ENCODE data around the gene SHANK1. TPM values are rescaled to one million over a fixed set of nuclear protein-coding genes. Genes with fewer than 3 reads are reported as not detected.
"Not testable (repeated sequence)": the region's sequence is repeated elsewhere in the genome, so short reads cannot be mapped to it uniquely, and the experiment has no call there.

The SHANK1 gene
- 1.4 and 2.3 TPM in 2 replicates for total RNA-seq (ENCODE audit: low replicate concordance)

DNA sequence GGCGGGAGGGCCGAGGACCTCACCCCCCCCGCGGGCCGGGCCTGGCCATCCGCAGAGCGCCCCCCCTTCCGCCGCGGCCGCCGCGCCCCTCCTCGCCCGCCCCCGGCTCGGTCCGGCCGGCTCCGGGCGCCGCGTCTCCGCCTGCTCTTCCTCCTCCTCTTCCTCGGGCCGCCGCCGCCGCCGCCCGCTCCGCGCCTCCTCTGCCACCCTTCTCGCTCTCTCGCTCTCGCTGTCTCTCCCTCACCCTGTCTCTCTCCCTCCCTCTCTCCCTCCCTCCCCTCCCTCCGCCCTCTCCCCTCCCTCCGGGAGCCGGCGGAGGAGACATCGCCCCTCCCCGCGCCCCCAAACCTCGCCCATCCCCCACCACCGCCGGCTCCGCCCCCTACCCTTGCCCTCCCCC, at the start of gene SHANK1:
TSS of gene SHANK1 (minus strand) at position 237 of the 400 bp plus-strand sequence. CDS start 2,883 bp downstream, outside the sequence.
- Histone ChIP-seq H3K4me2 (peak within 1 kb of the TSS; percentile 90), H3K27me3 (peaks cover 100% of the 10 kb centered on the region), H4K20me1 (ENCODE audit: low read depth) (peaks cover 15% of the 10 kb centered on the region), H3K4me1 (peaks cover 7% of the 10 kb centered on the region), H3K9me3 (ENCODE audit: low read depth) (no peaks in the 10 kb centered on the region), H3K79me2 (ENCODE audit: low read depth) (no peaks in the 10 kb centered on the region), H3K27ac (no peak within 1 kb of the TSS), H2AFZ (replicated peaks) (no peak within 1 kb of the TSS), H3K4me3 (peak within 1 kb of the TSS; percentile 62), H3K36me3 (no peaks in the 10 kb centered on the region), H3F3A (ENCODE audit: low read depth) (peaks cover 14% of the 10 kb centered on the region), H3K9ac (no peak within 1 kb of the TSS)
- peaks cover 36% of the 10 kb centered on the region for H3K4me1 Mint-ChIP-seq
- peak; percentile 64 for DNase-seq (ENCODE audit: low spot score)
- no peak for TF ChIP-seq EZH2 (IDR thresholded peaks at IDR 0.05)
- no peak for TF ChIP-seq EZH2phosphoT487 (IDR thresholded peaks at IDR 0.05)
- TF ChIP-seq, protein P1, sequence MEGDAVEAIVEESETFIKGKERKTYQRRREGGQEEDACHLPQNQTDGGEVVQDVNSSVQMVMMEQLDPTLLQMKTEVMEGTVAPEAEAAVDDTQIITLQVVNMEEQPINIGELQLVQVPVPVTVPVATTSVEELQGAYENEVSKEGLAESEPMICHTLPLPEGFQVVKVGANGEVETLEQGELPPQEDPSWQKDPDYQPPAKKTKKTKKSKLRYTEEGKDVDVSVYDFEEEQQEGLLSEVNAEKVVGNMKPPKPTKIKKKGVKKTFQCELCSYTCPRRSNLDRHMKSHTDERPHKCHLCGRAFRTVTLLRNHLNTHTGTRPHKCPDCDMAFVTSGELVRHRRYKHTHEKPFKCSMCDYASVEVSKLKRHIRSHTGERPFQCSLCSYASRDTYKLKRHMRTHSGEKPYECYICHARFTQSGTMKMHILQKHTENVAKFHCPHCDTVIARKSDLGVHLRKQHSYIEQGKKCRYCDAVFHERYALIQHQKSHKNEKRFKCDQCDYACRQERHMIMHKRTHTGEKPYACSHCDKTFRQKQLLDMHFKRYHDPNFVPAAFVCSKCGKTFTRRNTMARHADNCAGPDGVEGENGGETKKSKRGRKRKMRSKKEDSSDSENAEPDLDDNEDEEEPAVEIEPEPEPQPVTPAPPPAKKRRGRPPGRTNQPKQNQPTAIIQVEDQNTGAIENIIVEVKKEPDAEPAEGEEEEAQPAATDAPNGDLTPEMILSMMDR (IDR thresholded peaks at IDR 0.05) = no peak
- peak within 1 kb of the TSS; percentile 85 for H3K4me3 Mint-ChIP-seq
- no peaks in the 10 kb centered on the region for H3K9me3 Mint-ChIP-seq
- peaks cover 31% of the 10 kb centered on the region for H3K27me3 Mint-ChIP-seq (ENCODE audit: insufficient read depth, low read depth)
- H3K27ac Mint-ChIP-seq = peak within 1 kb of the TSS; percentile 27
- H3K36me3 Mint-ChIP-seq = peaks cover 18% of the 10 kb centered on the region

DNA sequence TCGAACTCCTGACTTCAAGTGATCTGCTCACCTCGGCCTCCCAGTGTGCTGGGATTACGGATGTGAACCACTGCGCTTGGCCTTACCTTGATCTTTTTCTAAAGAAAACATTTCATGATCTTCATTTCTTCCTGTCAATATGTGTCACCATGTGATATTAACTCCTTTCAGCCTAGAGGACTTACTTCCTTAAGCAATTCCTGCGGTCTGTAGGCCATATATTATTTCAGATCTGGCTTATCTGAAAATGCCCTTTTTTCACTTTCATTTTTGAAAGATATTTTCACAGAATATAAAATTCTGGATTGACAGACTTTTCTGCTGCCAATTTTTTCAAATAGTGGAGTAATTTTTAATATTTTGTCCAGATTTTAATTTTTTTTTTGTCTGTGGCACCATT, 48.7 kb upstream of the SHANK1 start:
- Histone ChIP-seq H3K27me3 (no peaks in the 10 kb centered on the region), H3K79me2 (ENCODE audit: low read depth) (no peaks in the 10 kb centered on the region), H3F3A (ENCODE audit: low read depth) (no peaks in the 10 kb centered on the region), H3K4me2 (no peak overlapping the region), H3K9ac (no peak overlapping the region), H3K36me3 (no peaks in the 10 kb centered on the region), H4K20me1 (ENCODE audit: low read depth) (no peaks in the 10 kb centered on the region), H3K4me3 (no peak overlapping the region), H3K9me3 (ENCODE audit: low read depth) (no peaks in the 10 kb centered on the region), H2AFZ (replicated peaks) (no peak overlapping the region), H3K4me1 (no peaks in the 10 kb centered on the region), H3K27ac (no peak overlapping the region)
- TF ChIP-seq EZH2 (IDR thresholded peaks at IDR 0.05) (no peak), EZH2phosphoT487 (IDR thresholded peaks at IDR 0.05) (no peak)
- TF ChIP-seq, protein P1 (IDR thresholded peaks at IDR 0.05) = no peak
- H3K9me3 Mint-ChIP-seq = no peaks in the 10 kb centered on the region
- no peaks in the 10 kb centered on the region for H3K36me3 Mint-ChIP-seq
- H3K27ac Mint-ChIP-seq = no peak overlapping the region
- no peak for DNase-seq (ENCODE audit: low spot score)
- H3K4me3 Mint-ChIP-seq = no peak overlapping the region
- peaks cover 6% of the 10 kb centered on the region for H3K27me3 Mint-ChIP-seq (ENCODE audit: insufficient read depth, low read depth)
- peaks cover 6% of the 10 kb centered on the region for H3K4me1 Mint-ChIP-seq

DNA sequence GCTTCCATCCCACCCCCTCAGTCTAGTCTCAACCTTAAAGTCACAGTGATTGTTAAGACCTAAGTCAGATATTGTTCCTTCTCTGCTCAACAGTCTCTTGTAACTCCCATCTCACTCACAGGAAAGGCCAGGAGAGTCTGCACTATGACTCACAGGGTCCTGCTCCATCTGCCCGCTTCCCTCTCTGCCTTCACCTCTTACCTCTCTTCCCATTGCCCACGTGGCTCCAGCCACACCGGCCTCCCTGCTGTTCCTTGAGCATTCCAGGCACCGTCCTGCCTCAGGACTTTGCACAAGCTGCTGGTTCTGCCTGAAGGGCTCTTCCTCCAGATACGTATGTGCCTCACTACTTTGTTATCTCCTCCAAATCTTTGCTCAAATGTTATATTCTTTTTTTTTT, 47.7 kb upstream of the SHANK1 start:
- not testable (repeated sequence) for H3K4me3 Mint-ChIP-seq; H3K4me2 ChIP-seq; H3K9me3 Mint-ChIP-seq; H3K9ac ChIP-seq; H3K79me2 ChIP-seq (ENCODE audit: low read depth); H4K20me1 ChIP-seq (ENCODE audit: low read depth); H2AFZ ChIP-seq (replicated peaks); H3K4me1 Mint-ChIP-seq; H3K4me1 ChIP-seq; H3K4me3 ChIP-seq; H3F3A ChIP-seq (ENCODE audit: low read depth); H3K27ac ChIP-seq; H3K36me3 Mint-ChIP-seq; H3K36me3 ChIP-seq; DNase-seq (ENCODE audit: low spot score); H3K27me3 Mint-ChIP-seq (ENCODE audit: insufficient read depth, low read depth); H3K9me3 ChIP-seq (ENCODE audit: low read depth); H3K27me3 ChIP-seq
- H3K27ac Mint-ChIP-seq = peak overlapping the region; percentile 57

DNA sequence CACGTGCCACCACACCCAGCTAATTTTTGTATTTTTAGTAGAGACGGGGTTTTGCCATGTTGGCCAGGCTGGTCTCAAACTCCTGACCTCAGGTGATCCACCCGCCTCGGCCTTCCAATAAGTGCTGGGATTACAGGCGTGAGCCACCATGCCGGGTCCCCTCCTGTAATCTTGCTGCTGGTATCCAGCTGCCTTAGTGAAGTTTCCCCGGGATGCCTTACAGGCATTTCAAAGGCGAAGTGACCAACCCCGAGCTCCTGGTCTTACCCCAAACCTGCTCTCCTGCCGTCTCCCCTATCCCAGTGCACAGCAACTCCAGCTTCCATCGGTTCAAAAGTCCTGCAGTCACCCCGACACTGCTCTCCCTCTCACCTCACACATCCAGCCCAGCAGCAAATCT, 47.1 kb upstream of the SHANK1 start:
- H3K36me3 ChIP-seq; H3K27me3 Mint-ChIP-seq (ENCODE audit: insufficient read depth, low read depth); H3K4me1 ChIP-seq; H3F3A ChIP-seq (ENCODE audit: low read depth); H3K4me2 ChIP-seq; H3K9me3 Mint-ChIP-seq; H4K20me1 ChIP-seq (ENCODE audit: low read depth); H3K9ac ChIP-seq; H3K4me3 Mint-ChIP-seq; H2AFZ ChIP-seq (replicated peaks); H3K79me2 ChIP-seq (ENCODE audit: low read depth); H3K27ac ChIP-seq; H3K36me3 Mint-ChIP-seq; H3K4me3 ChIP-seq; H3K9me3 ChIP-seq (ENCODE audit: low read depth); H3K4me1 Mint-ChIP-seq; H3K27ac Mint-ChIP-seq; H3K27me3 ChIP-seq; DNase-seq (ENCODE audit: low spot score): not testable (repeated sequence)
